ENCODE data around the gene NUMA1. TPM values are rescaled to one million over a fixed set of nuclear protein-coding genes. Genes with fewer than 3 reads are reported as not detected.

NUMA1 gene
- total and polyA plus RNA-seq, 2 of the 13 experiments (the other 11 are each of a cell fraction or from before 2014, with no cell fraction given), result 57.3 to 60.2 TPM

GRCh38 chr11:72080326-72081183 lies at the start of gene NUMA1, which contains the start of gene LRRC51 (continued):
- TF ChIP-seq MEIS1 (CRISPR knock-in tag; IDR thresholded peaks at IDR 0.05; ENCODE audit: borderline replicate concordance) (peak; percentile 40; the same call in 1 of the 2 replicates), ATF5 (CRISPR knock-in tag; IDR thresholded peaks at IDR 0.05; ENCODE audit: low read depth) (no peak), ZNF580 (CRISPR knock-in tag; IDR thresholded peaks at IDR 0.05; ENCODE audit: borderline replicate concordance, low read depth) (no peak; the same call in 1 of the 2 replicates), MED1 (CRISPR knock-in tag; IDR thresholded peaks at IDR 0.05) (peak; percentile 44; the same call in 1 of the 2 replicates), RELA (CRISPR knock-in tag; IDR thresholded peaks at IDR 0.05) (no peak; the same call in 1 of the 2 replicates), DMTF1 (CRISPR knock-in tag; IDR thresholded peaks at IDR 0.05) (no peak)

GRCh38 chr11:72129381-72129780 lies 49.0 kb upstream of the NUMA1 start:
- BruUV-seq (replicated peaks), result no TSS peak
- no peak for ATAC-seq
- FAIRE-seq, result no peak
- no peak for TF ChIP-seq FOSL1 (CRISPR knock-in tag; IDR thresholded peaks at IDR 0.05; ENCODE audit: borderline replicate concordance)
- no peak for TF ChIP-seq ZNF770 (CRISPR knock-in tag; IDR thresholded peaks at IDR 0.05)
- no peak for TF ChIP-seq ZNF557 (CRISPR knock-in tag; IDR thresholded peaks at IDR 0.05)
- no peak for TF ChIP-seq RELA (CRISPR knock-in tag; IDR thresholded peaks at IDR 0.05)

More at GRCh38 chr11:72129381-72129780, 49.0 kb upstream of the NUMA1 start:
- POLR2A ChIA-PET, result no interaction called here
- no peaks in the 10 kb centered on the region for H3K4me1 ChIP-seq (ENCODE audit: insufficient read depth, low read length)
- no peaks in the 10 kb centered on the region; a peak in 3 of 5 replicates for H3K27me3 ChIP-seq (ENCODE audit: control insufficient read depth in 1 of 2, insufficient read depth in 2 of 2, low read length in 2 of 2)
- no peaks in the 10 kb centered on the region for H3K36me3 ChIP-seq (replicated peaks in 1 of 2; ENCODE audit: control insufficient read depth in 1 of 2, insufficient read depth in 2 of 2, low read length in 2 of 2)
- intact Hi-C loops (cut with micrococcal nuclease; ENCODE audit: unreplicated experiment) (no loop called here), in situ Hi-C loops (cut with HindIII; ENCODE audit: extremely low pct_ligation_motif_present, low pct_unique_long_range_greater_than_20kb) (no loop called here)
- peaks cover 15% of the 10 kb centered on the region for H3K9me3 ChIP-seq (ENCODE audit: low read length)
- H3K4me3 ChIP-seq (replicated peaks in 1 of 3; ENCODE audit: insufficient read depth in 1 of 3, low read depth in 2 of 3, low read length in 3 of 3), result no peak overlapping the region
- H2AFZ ChIP-seq (ENCODE audit: low read length), result no peak overlapping the region
- no peak for DNase-seq (ENCODE audit: low spot score)
- H4K20me1 ChIP-seq (ENCODE audit: insufficient read depth, low read length), result no peaks in the 10 kb centered on the region
- H3K9ac ChIP-seq (ENCODE audit: insufficient read depth, low read depth, low read length), result no peak overlapping the region
- no peak overlapping the region for H3K27ac ChIP-seq (ENCODE audit: extremely low read length, insufficient read depth, low read length)
- CTCF ChIA-PET (ENCODE audit: low intra/inter-chr PET ratio, low total read pairs), result no interaction called here
- 12% methylated on average over 3 of the region's 3 CpGs for WGBS (ENCODE audit: low lambda C conversion rate)
- H3K4me2 ChIP-seq (ENCODE audit: low read depth, low read length), result no peak overlapping the region
- no peaks in the 10 kb centered on the region for H3K79me2 ChIP-seq (ENCODE audit: insufficient read depth, low read length)
